ENCODE measurements around the gene NSRP1.
"Not testable (repeated sequence)": the region's sequence is repeated elsewhere in the genome, so short reads cannot be mapped to it uniquely, and the experiment has no call there.

Gene NSRP1

GRCh38 chr17:30187573-30187972 lies 71.0 kb downstream of the NSRP1 start:
- DNase-seq (ENCODE audit: low read depth in 2 of 2): no peak

- DNase-seq (ENCODE audit: low read depth in 2 of 2): no peak
These were observed 71.8 kb downstream of the NSRP1 start for GRCh38 chr17:30188211-30188939.

- no peak for DNase-seq (ENCODE audit: low read depth in 2 of 2)
These were observed 74.5 kb downstream of the NSRP1 start for GRCh38 chr17:30191072-30191471.

- DNase-seq (ENCODE audit: low read depth in 2 of 2): no peak
These were observed 79.9 kb downstream of the NSRP1 start for GRCh38 chr17:30196504-30196903.

- DNase-seq (ENCODE audit: low read depth in 2 of 2): no peak
These were observed 80.8 kb downstream of the NSRP1 start for GRCh38 chr17:30197416-30197815.

- DNase-seq (ENCODE audit: low read depth in 2 of 2): no peak
These were observed 83.0 kb downstream of the NSRP1 start for GRCh38 chr17:30199600-30199999.

- no peak for DNase-seq (ENCODE audit: low read depth in 2 of 2)
These were observed 83.5 kb downstream of the NSRP1 start for GRCh38 chr17:30200106-30200505.

GRCh38 chr17:30200656-30201055 lies 84.0 kb downstream of the NSRP1 start:
- not testable (repeated sequence) for DNase-seq (ENCODE audit: low read depth in 2 of 2)

- no peak for DNase-seq (ENCODE audit: low read depth in 2 of 2)
These were observed 86.9 kb downstream of the NSRP1 start for GRCh38 chr17:30203471-30203981.

GRCh38 chr17:30207655-30208054 lies 91.0 kb downstream of the NSRP1 start:
- no peak for DNase-seq (ENCODE audit: low read depth in 2 of 2)

- no peak for DNase-seq (ENCODE audit: low read depth in 2 of 2)
These were observed 91.6 kb downstream of the NSRP1 start for GRCh38 chr17:30208214-30208613.

GRCh38 chr17:30209930-30210329 lies 93.3 kb downstream of the NSRP1 start:
- no peak for DNase-seq (ENCODE audit: low read depth in 2 of 2)

GRCh38 chr17:30210366-30210765 lies 93.8 kb downstream of the NSRP1 start:
- no peak for DNase-seq (ENCODE audit: low read depth in 2 of 2)

GRCh38 chr17:30210901-30211300 lies 94.3 kb downstream of the NSRP1 start:
- DNase-seq (ENCODE audit: low read depth in 2 of 2): no peak

- DNase-seq (ENCODE audit: low read depth in 2 of 2): no peak
These were observed 94.8 kb downstream of the NSRP1 start for GRCh38 chr17:30211371-30211770.

GRCh38 chr17:30212750-30213149 lies 96.1 kb downstream of the NSRP1 start:
- no peak for DNase-seq (ENCODE audit: low read depth in 2 of 2)

- no peak for DNase-seq (ENCODE audit: low read depth in 2 of 2)
These were observed 100.4 kb downstream of the NSRP1 start for GRCh38 chr17:30217054-30217453.

GRCh38 chr17:30217746-30218245 lies 101.2 kb downstream of the NSRP1 start:
- no peak for DNase-seq (ENCODE audit: low read depth in 2 of 2)

- DNase-seq (ENCODE audit: low read depth in 2 of 2): no peak
These were observed 102.2 kb downstream of the NSRP1 start for GRCh38 chr17:30218799-30219198.

GRCh38 chr17:30219315-30219714 lies 102.7 kb downstream of the NSRP1 start:
- DNase-seq (ENCODE audit: low read depth in 2 of 2): no peak

GRCh38 chr17:30219833-30220232 lies 103.2 kb downstream of the NSRP1 start:
- DNase-seq (ENCODE audit: low read depth in 2 of 2): no peak

- no peak for DNase-seq (ENCODE audit: low read depth in 2 of 2)
These were observed 103.8 kb downstream of the NSRP1 start for GRCh38 chr17:30220414-30220813.

- DNase-seq (ENCODE audit: low read depth in 2 of 2): no peak
These were observed 104.7 kb downstream of the NSRP1 start for GRCh38 chr17:30221346-30221745.

- DNase-seq (ENCODE audit: low read depth in 2 of 2): no peak
These were observed 105.6 kb downstream of the NSRP1 start for GRCh38 chr17:30222251-30222650.

Measured in stimulated activated CD4-positive, alpha-beta T cell treated with anti-CD3 and anti-CD28 coated beads, Interleukin-4, amount 100 ng/mL, for 48 hours (primary cell).